Right hindlimb (tissue), 1 donor: ENCODE data around the gene SLC38A10.
"Not testable (repeated sequence)": the region's sequence is repeated elsewhere in the genome, so short reads cannot be mapped to it uniquely, and the experiment has no call there.

ENCODE experiments used
- DNase-seq: peaks from one replicate; pipeline ENCODE4 v3.0.0-alpha.2; 2018

Gene SLC38A10

DNA sequence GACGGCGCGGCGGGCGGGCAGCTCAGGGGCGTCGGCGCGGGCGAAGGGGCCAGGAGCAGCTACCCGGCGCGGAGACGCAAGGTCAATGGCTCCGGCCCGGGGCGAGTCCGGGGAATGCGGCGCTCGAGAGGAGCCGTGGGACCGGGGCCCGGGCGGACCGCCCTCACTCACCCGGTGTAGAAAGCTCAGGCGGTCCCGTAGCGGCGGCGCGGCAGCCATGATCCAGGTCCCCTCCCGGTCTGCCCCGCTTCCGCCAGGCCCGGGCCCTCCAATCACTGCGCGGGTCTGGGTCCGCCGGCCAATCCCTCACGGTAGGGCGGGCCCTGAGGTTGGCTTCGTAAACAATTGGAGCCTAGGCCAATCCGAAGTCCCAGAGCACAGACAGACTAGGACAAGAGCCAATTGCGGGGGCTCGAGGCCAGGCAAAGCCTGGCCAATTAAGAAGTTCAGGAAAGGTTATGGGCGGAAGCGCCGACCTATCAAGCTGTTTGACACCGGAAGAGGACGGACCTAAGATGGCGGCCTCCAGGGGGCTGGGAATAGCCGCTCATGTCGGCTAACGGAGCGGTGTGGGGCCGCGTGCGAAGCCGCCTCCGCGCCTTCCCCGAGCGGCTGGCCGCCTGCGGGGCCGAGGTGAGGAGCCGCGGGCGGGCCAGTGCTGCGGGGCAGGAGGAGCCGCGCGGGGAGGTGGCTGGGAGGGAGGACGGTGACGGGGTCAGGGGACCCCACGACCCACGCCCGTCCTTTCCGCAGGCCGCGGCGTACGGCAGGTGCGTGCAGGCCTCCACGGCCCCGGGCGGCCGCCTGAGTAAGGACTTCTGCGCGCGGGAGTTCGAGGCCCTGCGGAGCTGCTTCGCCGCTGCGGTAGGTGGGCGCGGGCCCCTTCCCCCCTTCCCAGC, 56.0 kb downstream of the SLC38A10 start, which contains the start of the genes NDUFAF8 and TEPSIN:
NDUFAF8 (plus strand) TSS at position 504 of the 899 bp plus-strand sequence; CDS start at position 550, 46 bp downstream.
TEPSIN (minus strand) TSS at position 241 of the 899 bp plus-strand sequence; CDS start at position 219, 22 bp downstream.
- DNase-seq = peak; percentile 99

- no peak for DNase-seq
Observed at GRCh38 chr17:81238490-81238814, 56.7 kb downstream of the SLC38A10 start.

DNA sequence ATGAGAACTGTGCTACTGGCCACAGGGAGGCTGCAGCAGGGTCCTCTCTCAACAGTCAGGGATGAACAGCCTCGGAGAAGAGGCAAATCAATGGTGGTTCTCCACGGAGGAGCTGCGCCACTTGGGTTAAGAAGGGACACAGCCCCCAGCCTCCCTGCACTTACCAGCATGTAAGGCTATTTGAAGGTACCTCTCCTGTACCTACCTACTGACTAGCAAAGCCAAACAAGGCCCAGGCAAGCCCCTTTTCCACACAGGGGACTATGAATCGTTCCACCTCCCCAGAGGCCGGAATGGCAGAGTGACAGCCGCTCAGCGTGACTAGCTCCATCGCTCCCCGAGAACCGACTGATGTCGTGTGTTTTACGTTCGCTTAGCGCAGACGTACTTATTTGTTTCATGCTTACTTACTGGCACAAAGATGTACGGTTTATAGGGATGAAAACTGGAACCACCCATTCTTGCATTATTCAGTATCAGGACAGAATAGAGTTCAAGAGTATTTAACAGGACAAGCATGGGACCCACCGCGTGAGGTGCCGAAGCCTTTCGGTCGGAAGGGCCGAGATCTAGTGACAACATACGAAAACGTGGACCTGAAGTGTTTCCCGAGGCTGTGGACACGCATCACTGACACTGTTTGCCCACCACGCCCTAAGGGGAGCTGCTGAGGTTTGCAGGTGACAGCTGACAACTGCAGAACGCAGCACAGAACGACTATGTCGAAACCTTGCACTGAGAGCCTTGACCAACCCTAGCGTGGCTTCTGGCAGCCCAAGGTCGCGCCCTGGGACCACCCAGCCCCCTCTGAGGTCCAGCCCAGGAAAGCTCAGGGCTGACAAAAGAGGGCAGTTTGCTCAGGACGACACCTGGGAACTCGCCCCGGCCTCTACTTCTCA, 57.3 kb downstream of the SLC38A10 start:
- DNase-seq = no peak

GRCh38 chr17:81236784-81237183, 58.3 kb downstream of the SLC38A10 start:
- no peak for DNase-seq

- no peak for DNase-seq
Observed at GRCh38 chr17:81235822-81236740, 59.0 kb downstream of the SLC38A10 start.

GRCh38 chr17:81234940-81235821, 59.9 kb downstream of the SLC38A10 start:
- DNase-seq = no peak

- no peak for DNase-seq
Observed at GRCh38 chr17:81234506-81234855, 60.6 kb downstream of the SLC38A10 start.

GRCh38 chr17:81233811-81234505, 61.1 kb downstream of the SLC38A10 start:
- DNase-seq = no peak

- no peak for DNase-seq
Observed at GRCh38 chr17:81233316-81233715, 61.8 kb downstream of the SLC38A10 start.

- no peak for DNase-seq
Observed at GRCh38 chr17:81232616-81233241, 62.4 kb downstream of the SLC38A10 start.

- DNase-seq = no peak
Observed at GRCh38 chr17:81231766-81232581, 63.1 kb downstream of the SLC38A10 start.

- no peak for DNase-seq
Observed at GRCh38 chr17:81231121-81231645, 63.9 kb downstream of the SLC38A10 start.

DNA sequence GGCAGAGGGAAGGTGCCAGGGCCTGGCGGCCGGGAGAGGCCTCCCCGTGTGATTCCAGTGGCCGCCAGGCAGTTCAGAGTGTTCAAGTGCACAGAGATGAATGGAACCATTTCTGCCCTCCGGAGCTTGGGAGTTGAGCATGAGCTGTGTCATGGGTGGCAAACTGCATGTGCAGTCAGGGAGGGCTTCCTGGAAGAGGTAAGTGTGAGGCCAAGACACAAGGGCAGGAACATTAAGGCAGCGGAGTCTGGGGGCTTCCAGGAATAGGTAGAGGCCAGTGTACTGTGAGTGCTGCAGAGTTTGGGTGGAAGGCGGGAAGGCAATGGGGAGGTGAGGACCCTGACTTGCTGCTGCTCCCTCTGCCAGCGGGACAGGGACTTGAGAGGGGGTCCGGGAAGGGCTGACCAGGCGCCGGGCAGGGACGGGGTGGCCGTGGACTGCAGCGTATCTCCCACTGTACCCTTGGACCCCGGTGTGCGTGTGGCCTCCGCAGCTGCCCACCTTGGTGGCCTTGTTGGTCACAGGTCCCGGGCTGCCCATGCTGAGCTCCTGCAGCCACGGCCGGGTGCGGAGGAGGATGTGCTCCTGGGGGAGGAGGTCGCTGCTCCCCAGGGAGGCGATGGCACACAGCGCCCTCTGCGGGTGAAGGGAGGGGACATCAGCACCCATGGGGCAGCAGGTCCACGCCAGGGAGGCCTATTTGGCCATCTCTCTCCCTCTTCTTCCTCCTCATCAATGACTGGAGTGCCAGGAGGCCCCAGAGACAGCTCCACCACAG, 64.9 kb downstream of the SLC38A10 start:
- DNase-seq = no peak

DNA sequence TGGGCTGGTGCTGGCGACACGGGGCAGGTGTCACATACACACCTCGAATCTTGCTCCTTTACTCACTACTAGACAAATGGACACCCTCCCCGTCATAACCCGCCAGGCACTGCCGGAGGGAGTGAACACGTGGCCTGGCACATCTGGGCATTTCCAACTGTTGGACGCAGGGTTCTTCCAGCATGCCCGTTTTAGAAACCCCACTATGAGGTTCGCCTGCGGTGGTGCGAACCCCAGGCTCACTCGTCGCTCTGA, 65.5 kb downstream of the SLC38A10 start:
- DNase-seq = no peak

- DNase-seq = no peak
Observed at GRCh38 chr17:81228834-81229665, 66.1 kb downstream of the SLC38A10 start.

DNA sequence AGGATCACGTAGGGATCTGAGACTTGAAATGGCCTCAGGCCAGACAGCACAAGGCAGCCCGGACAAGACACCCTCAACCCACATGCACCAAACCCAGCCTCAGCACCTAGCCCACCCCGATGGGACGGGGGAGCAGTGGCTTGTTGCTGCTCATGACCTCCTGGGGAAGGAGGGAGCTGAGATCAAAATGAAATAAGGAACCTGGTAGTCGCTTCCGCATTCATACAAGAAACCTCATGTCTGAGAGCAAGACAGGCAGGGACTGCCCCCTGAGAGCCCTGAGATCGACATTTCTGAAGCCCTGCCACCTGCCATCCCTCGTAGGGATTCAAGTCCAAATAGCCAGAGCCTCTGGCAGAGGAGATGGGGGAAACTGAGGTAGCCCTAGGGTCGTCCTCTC, 66.7 kb downstream of the SLC38A10 start:
- DNase-seq = no peak

GRCh38 chr17:81227630-81228029, 67.5 kb downstream of the SLC38A10 start:
- DNase-seq = not testable (repeated sequence)

- DNase-seq = no peak
Observed at GRCh38 chr17:81223762-81224130, 71.4 kb downstream of the SLC38A10 start.
